AG04449 (cell line): Measurements from ENCODE around the gene MSI2.

ENCODE experiments used
- CTCF ChIA-PET: fragments of 350-600 bp; formaldehyde crosslinking; extraction: SDS; loops from one replicate; lab custom pipeline; 2021; ENCODE audit warnings: antibody characterized with exemption; lab: Yijun Ruan, JAX
- POLR2A ChIA-PET: fragments of 400-600, 350-600 bp; formaldehyde crosslinking; extraction: SDS; loops from one replicate; lab custom pipeline; 2020; ENCODE audit warnings: antibody characterized with exemption, inconsistent platforms; lab: Yijun Ruan, JAX
- DNase-seq: peaks from one replicate; pipeline ENCODE4 v3.0.0-alpha.2; 2010; ENCODE audit warnings: low read depth, low spot score
- H3K4me3 ChIP-seq: 2 replicates; pipeline ENCODE4 v1.5.1; 2011; ENCODE audit warnings: low read depth, mild to moderate bottlenecking, control low read depth, low read length
- CTCF ChIP-seq: IDR thresholded peaks from one replicate; pipeline ENCODE4 v1.5.1; 2011; ENCODE audit warnings: mild to moderate bottlenecking, moderate library complexity, low read length, control low read depth, inconsistent platforms; ENCODE audit not compliant: insufficient read depth; ENCODE audit errors: missing control alignments

The MSI2 gene

GRCh38 chr17:57349541-57350247 is 93.4 kb downstream of the MSI2 start:
- POLR2A ChIA-PET: no interaction called here
- TF ChIP-seq CTCF: no peak
- no peak for DNase-seq

GRCh38 chr17:57350266-57350665 is 93.9 kb downstream of the MSI2 start:
- ChIA-PET POLR2A (no interaction called here), CTCF (interaction anchor here (1.4 kb wide), 1 partner anchor 14 kb away, joined by 3 read pairs; no protein-coding TSS in a partner anchor)
- no peak for DNase-seq
- TF ChIP-seq CTCF: no peak
- no peak overlapping the region for H3K4me3 ChIP-seq

More at GRCh38 chr17:57349541-57350247, 93.4 kb downstream of the MSI2 start:
- CTCF ChIA-PET: interaction anchor here (1.4 kb wide), 1 partner anchor 13 kb away, joined by 3 read pairs; no protein-coding TSS in a partner anchor
- no peak overlapping the region for H3K4me3 ChIP-seq

- POLR2A ChIA-PET: no interaction called here
- TF ChIP-seq CTCF: no peak
- H3K4me3 ChIP-seq: no peak overlapping the region
- no peak for DNase-seq
- CTCF ChIA-PET: interaction anchor here (0.7 to 0.9 kb wide), 2 partner anchors 110 to 319 kb away, joined by 3 to 4 read pairs; no protein-coding TSS in a partner anchor
Observed at GRCh38 chr17:57352665-57353175, 96.4 kb downstream of the MSI2 start.

GRCh38 chr17:57354673-57355072 is 98.3 kb downstream of the MSI2 start:
- no peak overlapping the region for H3K4me3 ChIP-seq
- ChIA-PET POLR2A (no interaction called here), CTCF (interaction anchor here (1.1 to 1.4 kb wide), 4 partner anchors 8 to 317 kb away, joined by 3 to 4 read pairs (median 4); no protein-coding TSS in a partner anchor)
- TF ChIP-seq CTCF: no peak
- DNase-seq: no peak

- TF ChIP-seq CTCF: no peak
- POLR2A ChIA-PET: no interaction called here
- no peak for DNase-seq
- CTCF ChIA-PET: interaction anchor here (0.9 to 1.4 kb wide), 5 partner anchors 8 to 317 kb away, joined by 3 to 4 read pairs (median 3); no protein-coding TSS in a partner anchor
- no peak overlapping the region for H3K4me3 ChIP-seq
Observed at GRCh38 chr17:57355090-57355859, 99.0 kb downstream of the MSI2 start.

- CTCF ChIA-PET: interaction anchor here (0.9 kb wide), 1 partner anchor 316 kb away, joined by 3 read pairs; no protein-coding TSS in a partner anchor
- no peak for TF ChIP-seq CTCF
- POLR2A ChIA-PET: no interaction called here
Observed at GRCh38 chr17:57356153-57356718, 99.9 kb downstream of the MSI2 start.

More at GRCh38 chr17:57356153-57356718, 99.9 kb downstream of the MSI2 start:
- DNase-seq: no peak
- H3K4me3 ChIP-seq: no peak overlapping the region
